ENCODE results near the gene RBM45.

RBM45 gene, protein sequence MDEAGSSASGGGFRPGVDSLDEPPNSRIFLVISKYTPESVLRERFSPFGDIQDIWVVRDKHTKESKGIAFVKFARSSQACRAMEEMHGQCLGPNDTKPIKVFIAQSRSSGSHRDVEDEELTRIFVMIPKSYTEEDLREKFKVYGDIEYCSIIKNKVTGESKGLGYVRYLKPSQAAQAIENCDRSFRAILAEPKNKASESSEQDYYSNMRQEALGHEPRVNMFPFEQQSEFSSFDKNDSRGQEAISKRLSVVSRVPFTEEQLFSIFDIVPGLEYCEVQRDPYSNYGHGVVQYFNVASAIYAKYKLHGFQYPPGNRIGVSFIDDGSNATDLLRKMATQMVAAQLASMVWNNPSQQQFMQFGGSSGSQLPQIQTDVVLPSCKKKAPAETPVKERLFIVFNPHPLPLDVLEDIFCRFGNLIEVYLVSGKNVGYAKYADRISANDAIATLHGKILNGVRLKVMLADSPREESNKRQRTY

GRCh38 chr2:178112202-178113152 lies at the start of gene RBM45:
Gene RBM45 (plus strand): TSS chr2:178112437. CDS start chr2:178112547, 110 bp downstream.
- H3K4me3 ChIP-seq (ENCODE audit: low read depth, low read length), result peak within 1 kb of the TSS; percentile 95
- TF ChIP-seq, protein P1, sequence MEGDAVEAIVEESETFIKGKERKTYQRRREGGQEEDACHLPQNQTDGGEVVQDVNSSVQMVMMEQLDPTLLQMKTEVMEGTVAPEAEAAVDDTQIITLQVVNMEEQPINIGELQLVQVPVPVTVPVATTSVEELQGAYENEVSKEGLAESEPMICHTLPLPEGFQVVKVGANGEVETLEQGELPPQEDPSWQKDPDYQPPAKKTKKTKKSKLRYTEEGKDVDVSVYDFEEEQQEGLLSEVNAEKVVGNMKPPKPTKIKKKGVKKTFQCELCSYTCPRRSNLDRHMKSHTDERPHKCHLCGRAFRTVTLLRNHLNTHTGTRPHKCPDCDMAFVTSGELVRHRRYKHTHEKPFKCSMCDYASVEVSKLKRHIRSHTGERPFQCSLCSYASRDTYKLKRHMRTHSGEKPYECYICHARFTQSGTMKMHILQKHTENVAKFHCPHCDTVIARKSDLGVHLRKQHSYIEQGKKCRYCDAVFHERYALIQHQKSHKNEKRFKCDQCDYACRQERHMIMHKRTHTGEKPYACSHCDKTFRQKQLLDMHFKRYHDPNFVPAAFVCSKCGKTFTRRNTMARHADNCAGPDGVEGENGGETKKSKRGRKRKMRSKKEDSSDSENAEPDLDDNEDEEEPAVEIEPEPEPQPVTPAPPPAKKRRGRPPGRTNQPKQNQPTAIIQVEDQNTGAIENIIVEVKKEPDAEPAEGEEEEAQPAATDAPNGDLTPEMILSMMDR (IDR thresholded peaks at IDR 0.05; ENCODE audit: low read depth, low read length), result peak; percentile 96

- TF ChIP-seq, protein P1 (IDR thresholded peaks at IDR 0.05; ENCODE audit: low read depth, low read length), result no peak
- no peak overlapping the region for H3K4me3 ChIP-seq (ENCODE audit: low read depth, low read length)
Measured at GRCh38 chr2:178066324-178066723, 45.9 kb upstream of the RBM45 start.

DNA sequence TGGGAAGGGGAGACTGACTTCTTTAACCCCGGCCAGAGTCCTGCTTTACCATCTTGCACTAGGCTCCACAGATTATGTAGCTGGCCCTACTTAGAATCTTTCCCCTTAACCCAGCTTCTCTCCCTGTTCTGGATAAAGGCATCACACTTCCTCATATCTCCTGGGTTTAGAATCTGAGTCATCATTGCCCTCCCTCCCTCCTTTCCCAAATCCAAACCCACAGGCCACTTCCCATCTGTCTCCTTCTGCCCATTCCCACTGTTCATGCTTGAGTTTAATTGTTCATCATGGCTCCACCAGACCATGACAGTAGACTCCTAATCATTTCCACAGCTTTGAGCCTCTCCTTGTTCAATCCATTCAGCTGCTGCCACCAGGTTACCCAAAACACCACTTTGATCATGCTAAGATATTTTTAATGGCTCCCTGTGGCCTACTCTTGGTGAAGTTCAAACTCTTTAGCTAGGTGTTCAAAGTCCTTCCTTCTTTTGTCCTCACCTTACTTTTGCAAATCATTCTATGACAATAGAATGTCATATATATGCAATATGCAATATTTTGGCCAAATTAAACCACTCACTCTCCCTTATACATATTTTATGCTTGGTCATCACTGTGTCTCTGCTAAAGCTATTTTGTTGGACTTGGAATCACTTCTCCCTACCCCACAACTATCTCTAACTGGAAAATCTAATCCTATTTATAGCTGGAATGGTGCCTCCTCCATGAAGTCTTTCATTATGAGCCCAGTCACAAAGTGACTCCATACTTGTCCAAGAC lies 45.2 kb upstream of the RBM45 start:
- H3K4me3 ChIP-seq (ENCODE audit: low read depth, low read length), result no peak overlapping the region
- TF ChIP-seq, protein P1 (IDR thresholded peaks at IDR 0.05; ENCODE audit: low read depth, low read length), result no peak

DNA sequence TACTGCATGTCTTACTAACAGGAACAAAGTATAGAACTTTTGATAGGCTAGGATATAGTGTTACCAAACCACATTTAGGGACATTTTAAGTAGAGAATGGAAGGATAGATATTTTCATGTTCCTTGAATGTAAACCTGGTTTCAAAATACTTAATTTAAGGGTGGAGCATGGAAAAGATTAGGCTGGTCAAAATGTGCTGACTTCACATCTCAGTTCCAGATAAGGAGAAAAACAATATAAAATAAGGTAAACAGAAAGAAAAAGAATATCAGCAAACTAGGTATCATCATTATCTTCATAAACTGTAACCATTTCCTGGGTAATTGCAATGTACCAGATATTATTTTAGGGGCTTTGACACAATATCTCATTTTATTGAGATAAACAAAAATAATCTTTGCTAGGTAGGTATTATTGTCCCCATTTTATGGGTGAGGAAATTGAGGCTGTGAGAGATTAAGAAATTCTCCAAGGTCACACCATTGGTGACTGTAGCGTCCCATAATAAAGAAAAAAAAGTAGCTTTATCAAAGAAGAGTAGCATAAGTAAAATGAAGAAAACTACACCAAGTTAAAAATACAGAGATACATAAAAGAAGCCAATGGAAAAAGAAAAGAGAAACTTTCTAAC lies 43.3 kb upstream of the RBM45 start:
- TF ChIP-seq, protein P1 (IDR thresholded peaks at IDR 0.05; ENCODE audit: low read depth, low read length), result no peak
- H3K4me3 ChIP-seq (ENCODE audit: low read depth, low read length), result no peak overlapping the region

- TF ChIP-seq, protein P1 (IDR thresholded peaks at IDR 0.05; ENCODE audit: low read depth, low read length), result no peak
- no peak overlapping the region for H3K4me3 ChIP-seq (ENCODE audit: low read depth, low read length)
Measured at GRCh38 chr2:178069551-178069950, 42.7 kb upstream of the RBM45 start.

DNA sequence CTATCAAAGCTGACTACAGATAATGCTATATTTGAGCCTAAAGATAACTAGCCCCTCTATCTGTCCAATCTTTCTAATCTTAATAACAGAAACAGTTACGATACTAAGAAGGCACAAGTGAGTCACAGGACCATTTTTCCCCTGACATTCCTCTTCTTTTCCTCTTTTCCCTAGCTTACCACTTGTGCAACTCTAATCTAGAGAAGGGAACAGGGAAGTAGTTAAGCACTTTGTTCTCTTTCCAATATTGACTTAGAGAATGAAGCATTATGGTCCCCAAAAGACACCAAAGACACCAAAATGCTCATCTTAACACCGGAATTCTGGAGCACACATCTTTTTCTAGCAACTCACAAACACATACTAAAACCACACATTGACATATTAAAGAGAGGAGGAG lies 41.4 kb upstream of the RBM45 start:
- H3K4me3 ChIP-seq (ENCODE audit: low read depth, low read length), result no peak overlapping the region
- TF ChIP-seq, protein P1 (IDR thresholded peaks at IDR 0.05; ENCODE audit: low read depth, low read length), result no peak
